IPS-NIHi11 (cell line): ENCODE measurements around the gene PLG.
"Not testable (repeated sequence)": the region's sequence is repeated elsewhere in the genome, so short reads cannot be mapped to it uniquely, and the experiment has no call there.

Source experiments
- DNase-seq: peaks from one replicate; pipeline ENCODE4 v3.0.0; 2012; ENCODE audit warnings: mixed read lengths, low spot score

Gene PLG

DNA sequence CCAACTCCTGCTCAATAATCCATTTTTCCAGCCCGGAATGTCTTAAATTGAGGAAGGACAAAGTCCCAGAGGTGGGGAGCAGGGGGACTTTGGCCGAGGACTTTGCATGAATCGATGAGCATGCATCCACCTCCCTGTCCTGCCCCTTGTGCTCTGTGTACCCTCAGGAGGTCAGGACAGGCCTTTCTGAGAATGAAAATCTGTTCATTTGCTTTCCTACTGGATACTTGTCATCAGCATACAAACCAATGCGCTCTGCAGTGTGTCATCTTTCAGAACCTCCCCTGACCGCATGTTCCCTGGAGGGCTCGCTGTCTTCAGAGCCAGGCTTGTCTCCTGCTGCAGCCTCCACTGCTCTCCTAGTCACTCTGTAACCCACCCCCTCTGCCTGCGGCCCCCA, 2.6 kb downstream of the PLG start:
- not testable (repeated sequence) for DNase-seq

DNA sequence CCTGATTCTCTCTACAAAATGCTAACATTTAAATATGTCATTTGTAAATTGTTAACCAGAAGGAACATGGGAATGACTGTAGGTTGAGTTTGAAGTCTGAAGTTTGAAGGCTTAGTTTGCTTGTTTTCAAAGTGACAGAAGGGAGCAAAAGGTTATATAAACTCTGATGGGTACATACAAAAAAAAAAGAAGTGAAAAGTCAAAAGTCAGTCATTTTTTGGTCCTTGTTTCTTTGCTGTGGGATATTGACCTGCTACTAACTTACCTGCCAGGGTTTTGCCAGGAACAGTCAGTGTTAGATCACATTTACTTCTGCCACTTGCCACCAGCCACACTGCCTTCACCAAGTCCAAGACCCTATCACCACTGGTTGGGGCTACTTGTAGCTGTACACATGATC, 6.9 kb downstream of the PLG start:
- not testable (repeated sequence) for DNase-seq

DNA sequence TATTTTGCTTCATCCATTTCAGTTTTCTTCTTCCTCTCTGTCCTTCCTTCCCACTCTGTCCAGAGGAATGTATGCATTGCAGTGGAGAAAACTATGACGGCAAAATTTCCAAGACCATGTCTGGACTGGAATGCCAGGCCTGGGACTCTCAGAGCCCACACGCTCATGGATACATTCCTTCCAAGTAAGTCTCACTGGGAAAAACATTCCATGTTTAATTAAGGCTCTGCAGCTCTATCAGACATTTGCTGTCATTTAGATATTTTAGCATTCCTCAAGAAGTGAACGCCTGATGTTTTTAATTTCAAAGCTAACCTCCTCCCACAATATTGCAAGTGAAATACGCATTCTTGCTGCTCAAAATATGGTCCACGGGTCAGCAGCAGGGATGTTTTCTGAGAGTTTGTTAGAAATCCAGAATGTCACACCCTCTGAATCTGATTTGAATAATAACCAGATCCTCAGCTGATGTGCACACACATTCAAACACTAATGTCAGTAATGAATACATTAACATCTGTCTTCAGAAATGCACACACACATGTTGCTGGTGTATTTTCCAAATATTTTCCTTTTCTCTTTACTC, 12.8 kb downstream of the PLG start:
- no peak for DNase-seq

DNA sequence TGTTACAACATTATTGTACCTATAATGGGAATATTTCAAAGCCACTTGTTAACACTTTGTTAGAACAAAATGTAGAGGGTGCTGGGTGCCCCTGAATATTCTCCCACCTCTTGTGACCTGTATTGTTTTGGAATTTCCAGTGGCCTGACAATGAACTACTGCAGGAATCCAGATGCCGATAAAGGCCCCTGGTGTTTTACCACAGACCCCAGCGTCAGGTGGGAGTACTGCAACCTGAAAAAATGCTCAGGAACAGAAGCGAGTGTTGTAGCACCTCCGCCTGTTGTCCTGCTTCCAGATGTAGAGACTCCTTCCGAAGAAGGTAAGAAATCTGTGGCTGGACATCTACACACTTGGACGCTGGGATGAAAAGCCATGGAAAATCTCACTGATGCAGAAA, 28.9 kb downstream of the PLG start:
- DNase-seq, result peak; percentile 49

DNA sequence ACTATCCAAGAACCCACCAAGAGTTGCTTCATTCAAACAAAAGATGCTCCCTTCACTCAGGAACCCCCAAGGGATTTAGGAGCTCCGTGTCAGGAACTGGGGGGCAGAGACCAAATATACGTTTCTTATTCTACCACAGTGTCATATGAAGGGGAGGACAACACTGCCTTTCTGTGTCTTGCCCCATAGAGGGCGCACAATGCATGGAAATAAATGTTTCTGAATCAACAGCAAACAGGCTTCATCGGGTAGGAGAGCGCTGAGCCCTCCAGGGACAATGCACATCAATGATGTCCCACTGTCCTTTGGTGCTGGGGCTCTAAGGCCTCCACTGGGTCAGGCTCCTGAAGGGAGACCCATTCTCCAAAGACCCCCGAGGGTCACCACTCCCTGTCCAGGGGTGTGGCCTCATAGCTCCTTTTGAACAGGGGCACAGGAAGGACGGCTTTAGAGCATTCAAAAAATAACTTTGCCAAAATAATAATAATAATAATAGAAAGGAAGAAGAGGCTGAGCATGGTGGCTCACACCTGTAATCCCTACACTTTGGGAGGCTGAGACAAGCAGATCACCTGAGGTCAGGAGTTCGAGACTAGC, 31.1 kb downstream of the PLG start:
- DNase-seq, result peak; percentile 69

DNA sequence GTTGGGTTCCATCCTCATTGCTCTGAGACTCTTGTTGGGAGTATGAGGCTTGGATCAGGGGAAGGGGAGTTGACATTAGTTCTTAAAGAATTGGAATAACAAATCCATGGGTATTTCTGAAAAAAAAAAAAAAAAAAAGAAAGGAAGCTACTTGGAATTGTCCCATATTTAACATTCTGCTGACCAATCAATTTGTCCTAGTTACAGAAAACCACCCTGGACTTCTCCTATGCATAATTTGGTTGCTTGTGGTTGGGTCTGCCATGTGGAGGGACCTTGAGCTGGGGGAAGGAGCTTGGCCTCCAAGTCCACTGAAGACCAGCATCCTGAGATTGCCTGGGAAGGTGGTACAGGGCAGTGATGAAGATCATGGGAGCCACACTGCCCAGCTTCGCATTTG, 32.6 kb downstream of the PLG start:
- DNase-seq, result no peak

DNA sequence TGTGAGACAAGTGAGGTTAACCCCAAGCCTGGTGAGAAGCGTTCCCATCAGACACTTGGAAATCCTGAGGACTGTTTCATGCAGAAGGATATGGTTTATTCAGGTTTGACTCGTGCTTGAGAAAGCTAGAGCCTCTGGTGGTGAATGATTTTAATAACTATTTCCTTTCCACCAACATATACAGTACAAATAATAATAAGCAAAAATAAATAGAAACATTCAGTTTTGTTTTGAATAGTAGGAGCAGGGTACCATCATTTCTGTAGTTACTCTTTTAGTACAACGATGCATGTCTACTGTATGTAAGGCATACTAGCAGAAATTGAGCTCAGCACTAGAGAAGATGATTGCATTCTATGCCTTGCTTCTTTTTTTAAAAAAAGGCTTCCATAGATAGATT, 33.5 kb downstream of the PLG start:
- DNase-seq, result no peak

DNA sequence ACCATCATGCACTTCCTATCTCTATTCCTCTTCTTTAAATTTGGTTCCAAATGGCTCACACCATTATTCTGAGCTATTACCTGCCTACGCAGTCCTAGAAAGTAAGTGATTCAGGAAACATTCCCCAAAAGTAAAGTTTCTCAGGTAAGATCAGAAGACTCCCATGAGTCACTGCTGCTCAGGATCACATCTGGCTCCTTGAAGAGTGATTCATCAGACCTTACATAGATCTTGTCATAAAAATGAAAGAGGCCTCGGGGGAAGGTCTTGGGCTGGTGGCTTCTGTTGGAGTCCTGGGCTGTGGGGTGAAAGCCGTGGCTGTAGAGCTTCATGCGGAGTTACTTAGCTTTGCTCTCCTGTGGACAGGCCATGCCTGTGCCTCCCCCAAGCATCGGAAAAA, 35.9 kb downstream of the PLG start:
- no peak for DNase-seq

DNA sequence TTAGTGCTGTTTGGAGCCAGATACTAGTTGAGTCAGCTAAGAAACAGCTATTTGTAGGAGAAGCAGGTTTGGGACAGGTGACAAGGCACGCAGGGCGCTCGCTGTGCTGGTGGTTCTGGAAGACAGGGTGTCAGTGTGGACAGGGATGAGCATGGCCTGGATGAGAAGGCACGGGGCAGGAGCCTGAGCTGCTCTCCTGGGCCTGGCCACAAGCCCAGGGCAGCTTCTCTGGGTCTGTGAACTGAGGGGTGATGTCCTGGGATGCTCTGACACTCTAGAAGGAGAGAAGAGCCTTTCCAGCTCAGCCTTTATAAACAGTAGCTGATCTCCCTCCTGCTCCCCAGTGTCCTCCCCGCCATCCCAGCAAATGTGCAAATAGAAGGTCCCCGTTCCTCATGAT, 37.9 kb downstream of the PLG start:
- DNase-seq, result no peak

DNA sequence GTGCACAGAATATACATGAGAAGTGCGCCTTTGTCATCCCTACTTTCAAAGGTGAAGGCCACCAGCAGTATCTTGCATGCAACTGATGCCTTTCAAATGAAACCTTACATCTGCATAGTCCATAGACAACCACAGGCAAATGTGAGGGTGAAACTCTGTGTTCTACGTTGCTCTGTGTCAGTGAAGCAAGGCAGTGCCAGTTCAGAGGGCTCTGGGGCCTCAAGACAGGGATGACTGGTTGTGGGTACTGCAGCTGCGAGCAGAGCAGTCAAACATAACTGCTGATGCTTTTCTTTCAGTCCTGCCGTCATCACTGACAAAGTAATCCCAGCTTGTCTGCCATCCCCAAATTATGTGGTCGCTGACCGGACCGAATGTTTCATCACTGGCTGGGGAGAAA, 39.0 kb downstream of the PLG start:
- not testable (repeated sequence) for DNase-seq

DNA sequence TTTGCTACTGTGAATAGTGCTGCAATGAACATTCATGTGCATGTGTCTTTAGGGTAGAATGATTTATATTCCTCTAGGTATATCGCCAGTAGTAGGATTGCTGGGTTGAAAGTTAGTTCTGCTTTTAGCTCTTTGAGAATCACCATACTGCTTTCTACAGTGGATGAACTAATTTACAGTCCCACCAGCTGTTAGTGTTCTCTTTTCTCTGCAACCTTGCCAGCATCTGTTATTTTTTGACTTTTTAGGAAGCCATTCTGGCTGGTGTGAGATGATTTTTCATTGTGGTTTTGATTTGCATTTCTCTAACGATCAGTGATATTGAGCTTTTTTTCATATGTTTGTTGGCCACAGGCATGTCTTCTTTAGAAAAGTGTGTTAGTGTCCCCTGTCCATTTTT, 40.0 kb downstream of the PLG start:
- DNase-seq, result no peak

DNA sequence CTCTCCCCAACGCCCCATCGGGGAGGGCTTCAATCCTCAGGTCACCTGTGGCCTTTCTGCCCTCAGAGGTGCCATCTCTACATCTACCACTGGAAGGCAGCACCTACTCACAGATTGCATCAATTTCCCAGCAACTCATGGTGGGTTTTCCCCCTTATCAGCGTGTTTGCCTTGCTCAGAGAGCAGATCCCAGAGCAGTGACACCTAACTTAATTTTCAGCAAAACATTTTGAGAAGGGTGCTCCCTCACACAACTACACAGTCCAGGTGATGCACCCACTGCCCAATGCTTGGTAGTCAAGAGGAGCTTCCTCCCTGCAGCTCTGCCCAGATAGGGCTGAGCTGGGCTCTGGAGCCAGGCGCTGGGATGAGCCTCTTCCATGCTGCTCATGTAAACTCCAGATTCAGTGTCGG, 48.2 kb downstream of the PLG start:
- peak; percentile 66 for DNase-seq

DNA sequence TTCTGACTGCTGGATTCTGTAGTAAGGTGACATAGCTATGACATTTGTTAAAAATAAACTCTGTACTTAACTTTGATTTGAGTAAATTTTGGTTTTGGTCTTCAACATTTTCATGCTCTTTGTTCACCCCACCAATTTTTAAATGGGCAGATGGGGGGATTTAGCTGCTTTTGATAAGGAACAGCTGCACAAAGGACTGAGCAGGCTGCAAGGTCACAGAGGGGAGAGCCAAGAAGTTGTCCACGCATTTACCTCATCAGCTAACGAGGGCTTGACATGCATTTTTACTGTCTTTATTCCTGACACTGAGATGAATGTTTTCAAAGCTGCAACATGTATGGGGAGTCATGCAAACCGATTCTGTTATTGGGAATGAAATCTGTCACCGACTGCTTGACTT, 51.2 kb downstream of the PLG start:
- not testable (repeated sequence) for DNase-seq

DNA sequence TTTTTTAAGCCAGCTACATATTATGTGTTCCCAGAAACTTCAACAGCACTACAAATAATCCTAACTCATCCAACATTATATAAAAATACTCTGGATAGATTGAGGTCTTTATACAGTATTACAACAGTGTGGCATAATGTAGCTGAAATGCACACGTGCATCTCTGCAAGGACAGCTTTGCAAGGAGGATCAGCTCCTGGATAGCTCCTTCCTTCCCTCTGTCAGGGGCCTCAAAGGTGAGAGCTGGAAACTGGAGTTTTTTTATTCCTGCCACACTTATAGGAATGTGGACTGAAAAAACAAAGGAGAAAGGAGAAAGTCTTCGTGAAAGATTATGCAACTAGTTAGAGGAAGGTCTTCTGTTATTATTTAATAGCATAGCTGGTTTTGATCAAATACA, 53.1 kb downstream of the PLG start:
- DNase-seq, result peak; percentile 16

DNA sequence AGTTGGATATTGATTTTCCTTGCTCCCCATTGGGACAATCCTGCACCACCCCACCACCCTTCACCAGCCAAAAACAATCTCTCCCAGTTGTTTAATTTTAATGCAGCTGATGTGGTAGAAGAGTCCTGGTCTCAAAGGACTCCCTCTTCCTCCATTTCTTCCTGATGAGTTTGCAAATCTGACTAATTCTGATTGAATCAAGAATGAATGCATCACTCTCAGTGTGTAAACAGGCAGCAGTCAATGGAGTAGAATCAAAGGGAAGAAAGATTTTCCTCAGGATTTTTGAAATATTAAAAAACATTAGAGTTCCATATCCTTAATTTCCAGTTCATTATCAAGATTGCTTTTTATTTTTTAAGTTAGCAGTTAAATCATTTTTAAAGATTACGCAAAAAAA, 54.0 kb downstream of the PLG start:
- no peak for DNase-seq

DNA sequence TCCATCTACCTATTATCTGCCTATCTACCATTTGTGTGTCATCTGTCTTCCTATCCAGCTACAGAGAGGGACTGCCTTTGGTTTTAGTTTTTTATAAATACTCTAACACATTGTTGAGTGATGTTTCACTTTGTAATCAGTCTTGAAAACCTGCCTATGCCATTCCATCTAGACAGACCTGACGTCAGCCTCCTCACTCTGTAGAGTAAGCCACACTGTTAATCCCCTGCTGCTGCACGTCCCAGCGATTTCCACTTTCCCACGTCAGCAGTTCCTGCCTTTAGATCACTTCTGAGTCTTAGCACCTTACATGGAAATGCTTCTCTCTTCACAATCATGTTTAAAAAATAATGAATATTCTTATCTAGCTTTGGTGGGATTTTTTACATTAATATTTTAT, 54.8 kb downstream of the PLG start:
- no peak for DNase-seq

DNA sequence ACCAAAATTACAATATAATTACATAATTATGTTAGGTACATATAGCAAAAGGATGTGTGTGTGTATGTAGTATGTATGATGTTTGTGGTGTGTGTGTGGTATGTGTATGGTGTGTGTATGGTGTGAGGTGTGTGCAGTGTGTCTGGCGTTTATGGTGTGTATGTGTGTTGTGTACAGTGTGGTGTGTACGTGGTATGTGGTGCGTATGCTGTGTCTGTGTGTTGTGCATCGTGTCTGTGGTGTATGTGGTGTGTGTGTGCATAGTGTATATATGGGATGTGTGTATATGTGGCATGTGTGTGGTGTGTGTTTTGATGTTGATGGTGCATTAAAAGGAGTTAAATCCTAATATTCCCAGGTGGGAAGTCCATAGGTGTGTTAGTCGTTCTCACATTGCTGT, 62.8 kb downstream of the PLG start:
- no peak for DNase-seq

DNA sequence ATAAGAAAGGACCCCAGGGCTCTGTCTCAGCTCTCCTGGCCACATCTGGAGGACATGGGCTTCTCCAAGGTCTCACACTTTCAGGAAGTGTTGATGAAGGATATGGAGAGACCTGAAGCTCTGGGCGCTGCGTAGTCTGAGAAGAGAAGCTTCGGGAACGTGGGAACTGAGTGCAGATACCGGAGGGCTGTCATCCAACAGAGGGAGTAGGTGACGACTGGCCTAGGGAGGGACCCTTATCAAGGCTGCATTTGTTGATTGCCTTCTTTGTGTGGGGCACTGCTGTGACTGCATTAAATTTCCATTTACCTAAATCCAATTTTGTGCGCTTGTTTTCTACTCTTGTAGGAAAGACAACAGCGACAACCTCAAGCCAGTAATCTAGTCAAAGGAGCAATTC, 63.4 kb downstream of the PLG start:
- DNase-seq, result no peak

DNA sequence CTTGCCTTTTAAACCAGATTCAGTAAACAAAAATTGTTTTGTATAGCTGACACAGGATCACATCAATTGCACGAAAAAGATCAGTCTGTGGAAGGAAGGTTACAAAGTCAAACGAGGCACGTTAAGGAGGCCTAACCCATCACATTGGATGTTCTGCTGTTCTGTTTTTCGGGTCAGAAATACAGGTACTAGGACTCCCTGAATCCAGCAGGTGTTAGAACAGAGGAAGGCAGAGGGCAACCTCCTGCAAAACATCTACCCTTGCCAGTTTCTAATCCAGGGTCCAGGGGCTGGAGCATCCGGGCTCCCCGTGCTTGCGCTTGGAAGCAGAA, 64.6 kb downstream of the PLG start:
- DNase-seq, result no peak

DNA sequence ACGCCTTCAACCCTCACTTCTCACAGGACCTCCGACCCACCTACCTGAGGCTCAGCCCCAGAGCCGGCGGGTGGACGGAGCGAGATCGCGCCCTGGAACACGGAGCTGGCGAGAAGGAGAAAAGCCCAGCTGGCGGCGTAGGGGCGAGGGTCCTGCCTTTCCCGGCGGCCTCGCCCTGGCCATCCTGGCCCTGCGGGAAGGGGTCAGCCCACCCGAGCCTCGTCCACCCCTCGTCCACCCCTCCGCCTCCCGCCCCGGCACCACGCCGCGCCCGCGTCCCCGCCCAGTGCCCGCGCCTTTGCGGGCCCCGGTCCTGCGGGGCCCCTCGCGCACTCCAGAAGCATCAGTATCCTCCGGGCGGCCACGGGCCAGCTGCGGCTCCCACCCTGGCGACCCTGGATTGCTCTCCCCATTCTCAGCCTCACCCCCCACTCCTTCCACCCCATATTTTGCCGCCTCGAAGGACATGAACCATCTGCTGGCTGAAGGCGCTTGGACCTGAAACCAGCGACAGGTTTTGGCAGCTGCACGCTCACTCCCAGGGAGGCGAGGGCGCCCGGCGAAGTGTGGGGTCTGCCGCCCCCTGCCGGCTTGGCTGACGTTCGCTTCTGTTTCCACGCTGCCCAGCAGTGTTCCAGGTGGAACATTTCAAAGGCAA, 65.1 kb downstream of the PLG start:
- DNase-seq, result peak; percentile 89

DNA sequence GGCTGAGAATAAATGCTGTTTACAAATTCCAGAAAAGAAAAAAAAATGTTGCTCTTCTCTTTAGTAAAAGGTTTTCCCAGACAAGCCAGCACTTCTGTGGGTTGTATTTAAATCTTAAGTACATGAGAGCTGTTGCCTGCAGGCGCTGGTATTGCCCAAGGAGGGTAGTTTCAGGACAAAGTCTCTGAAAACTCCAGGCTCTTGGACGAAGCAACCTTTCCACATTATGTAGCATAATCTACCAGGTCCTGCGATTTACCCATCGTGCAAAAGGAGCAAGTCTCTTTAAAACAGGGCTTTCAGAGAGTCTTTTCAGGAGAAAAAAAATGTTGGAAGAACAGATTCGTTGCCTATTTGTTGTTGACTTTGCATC, 65.6 kb downstream of the PLG start:
- DNase-seq, result peak; percentile 18

DNA sequence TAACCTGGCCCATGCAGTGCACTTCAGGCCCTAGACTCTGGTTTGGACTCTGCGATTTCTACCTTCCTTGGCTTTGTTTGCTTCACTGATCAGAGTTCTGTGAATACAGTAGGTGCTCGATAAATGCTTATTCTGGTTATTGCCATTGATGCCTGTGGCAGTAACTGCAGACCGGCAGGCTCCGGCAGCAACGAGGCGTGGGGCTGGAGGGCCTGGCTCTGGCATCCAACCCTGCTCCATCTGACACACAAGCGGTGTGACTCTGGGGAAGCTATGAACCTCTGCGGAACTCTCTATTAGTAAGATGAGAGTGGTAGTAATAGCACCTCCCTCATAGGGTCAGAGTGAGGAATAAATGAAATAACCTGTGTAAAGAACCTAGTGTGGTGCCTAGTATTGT, 66.1 kb downstream of the PLG start:
- no peak for DNase-seq

DNA sequence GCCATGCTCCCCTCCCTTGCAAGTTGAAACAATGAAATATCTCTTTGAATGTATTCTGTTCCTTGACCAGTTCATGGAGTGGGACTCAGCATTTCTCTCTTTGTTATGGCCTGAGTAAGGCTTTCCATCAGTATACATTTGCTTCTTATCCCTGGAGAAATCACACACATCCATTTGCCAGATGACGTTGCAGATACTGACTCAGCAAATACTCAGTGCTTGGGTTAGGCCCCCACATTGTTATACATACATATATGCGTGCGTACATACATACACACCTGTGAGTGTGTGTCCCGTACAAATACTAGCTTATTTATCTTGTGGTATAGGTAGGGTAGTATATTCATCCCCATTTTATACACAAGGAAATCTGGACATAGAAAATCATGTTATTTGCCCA, 72.4 kb downstream of the PLG start:
- no peak for DNase-seq
